HG03442 (cell line): Measurements from ENCODE around the gene NFIC.
"Not testable (repeated sequence)": the region's sequence is repeated elsewhere in the genome, so short reads cannot be mapped to it uniquely, and the experiment has no call there.

Experiments used
- ATAC-seq: cut with Tn5 transposase; IDR thresholded peaks from one replicate; pipeline ENCODE4 v1.9.1; 2021; ENCODE audit warnings: mild to moderate bottlenecking, moderate library complexity; ENCODE audit not compliant: unreplicated experiment

Gene NFIC

DNA sequence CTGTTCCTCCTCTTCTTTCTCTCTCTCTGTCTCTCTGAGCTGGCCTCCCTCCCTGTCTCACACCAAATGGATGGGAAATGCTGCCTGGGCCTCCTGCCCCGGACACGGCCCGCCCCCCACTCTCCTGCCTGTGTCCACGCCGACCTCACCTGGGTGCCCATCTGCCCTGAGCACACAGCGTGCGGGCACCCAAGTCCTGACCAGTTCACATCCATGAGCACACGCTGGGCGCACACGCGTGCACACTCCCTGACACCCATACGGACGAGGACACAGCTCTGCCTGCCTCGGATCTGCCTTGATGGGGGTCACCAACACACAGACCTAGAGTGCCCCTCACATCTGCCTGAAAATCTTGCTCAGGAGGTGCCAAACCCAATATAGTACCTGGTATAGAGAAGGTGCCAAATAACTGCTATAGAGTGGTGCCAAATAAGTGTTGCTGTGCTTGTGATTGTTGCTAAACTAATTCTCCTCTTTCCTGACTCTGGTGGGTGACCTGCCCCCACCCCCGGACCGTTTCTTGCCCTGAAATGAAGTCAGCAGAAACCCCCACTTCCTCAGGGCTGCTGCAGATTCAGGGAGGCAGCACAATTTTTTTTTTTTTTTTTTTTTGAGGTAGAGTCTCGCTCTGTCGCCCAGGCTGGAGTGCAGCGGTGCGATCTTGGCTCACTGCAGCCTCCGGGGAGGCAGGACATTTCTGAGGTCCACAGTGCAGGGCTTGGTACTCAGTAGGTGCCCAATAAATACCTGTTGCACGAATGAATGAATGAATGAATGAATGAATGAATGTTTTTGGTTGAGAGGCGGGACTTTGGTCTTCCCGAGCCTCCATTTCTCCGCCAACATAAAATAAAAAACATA, 4.6 kb downstream of the NFIC start:
- ATAC-seq: no peak

GRCh38 chr19:3372413-3372812, 6.0 kb downstream of the NFIC start:
- no peak for ATAC-seq

GRCh38 chr19:3373971-3374368, 7.6 kb downstream of the NFIC start:
- no peak for ATAC-seq

DNA sequence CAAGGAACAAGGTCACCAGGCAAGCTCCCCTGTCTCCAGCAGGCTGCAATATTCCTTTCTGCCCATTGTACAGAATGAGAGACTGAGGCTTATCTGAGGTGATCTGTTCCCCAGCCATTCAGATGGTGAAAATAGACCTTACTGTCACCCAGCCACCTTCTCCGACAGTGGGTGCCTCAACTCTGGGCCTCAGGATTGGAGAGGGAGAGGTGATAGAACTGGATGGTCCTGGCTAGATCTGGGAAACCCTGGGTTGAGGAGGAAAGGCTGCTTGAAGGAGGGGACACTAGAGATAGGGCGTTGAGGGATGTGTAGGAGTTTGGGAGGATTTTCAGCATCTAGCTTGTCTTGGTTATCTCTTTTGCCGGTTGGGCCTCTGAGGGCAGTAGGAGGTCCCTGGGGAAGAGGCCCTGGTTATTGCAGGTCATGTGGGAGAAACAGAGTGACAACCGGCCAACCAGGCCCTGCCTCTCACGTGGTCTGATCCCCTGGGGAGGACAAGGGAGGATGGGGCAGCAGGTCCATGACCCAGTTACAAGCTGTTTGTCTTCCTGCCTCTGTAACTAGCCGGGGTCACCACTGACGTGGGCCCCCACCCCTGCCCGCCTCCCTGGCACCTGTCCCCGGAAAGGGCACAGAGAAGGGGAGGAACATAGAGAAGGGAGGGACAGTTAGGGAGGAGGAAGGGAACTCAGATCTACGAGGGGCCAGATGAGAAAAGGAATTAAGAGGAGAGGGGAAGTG, 8.2 kb downstream of the NFIC start:
- ATAC-seq: no peak

GRCh38 chr19:3375221-3376090, 9.1 kb downstream of the NFIC start:
- no peak for ATAC-seq

- not testable (repeated sequence) for ATAC-seq
Observed at GRCh38 chr19:3376091-3376455, 9.7 kb downstream of the NFIC start.

GRCh38 chr19:3378352-3379150, 12.2 kb downstream of the NFIC start:
- ATAC-seq: no peak

- ATAC-seq: no peak
Observed at GRCh38 chr19:3380829-3381228, 14.4 kb downstream of the NFIC start.

DNA sequence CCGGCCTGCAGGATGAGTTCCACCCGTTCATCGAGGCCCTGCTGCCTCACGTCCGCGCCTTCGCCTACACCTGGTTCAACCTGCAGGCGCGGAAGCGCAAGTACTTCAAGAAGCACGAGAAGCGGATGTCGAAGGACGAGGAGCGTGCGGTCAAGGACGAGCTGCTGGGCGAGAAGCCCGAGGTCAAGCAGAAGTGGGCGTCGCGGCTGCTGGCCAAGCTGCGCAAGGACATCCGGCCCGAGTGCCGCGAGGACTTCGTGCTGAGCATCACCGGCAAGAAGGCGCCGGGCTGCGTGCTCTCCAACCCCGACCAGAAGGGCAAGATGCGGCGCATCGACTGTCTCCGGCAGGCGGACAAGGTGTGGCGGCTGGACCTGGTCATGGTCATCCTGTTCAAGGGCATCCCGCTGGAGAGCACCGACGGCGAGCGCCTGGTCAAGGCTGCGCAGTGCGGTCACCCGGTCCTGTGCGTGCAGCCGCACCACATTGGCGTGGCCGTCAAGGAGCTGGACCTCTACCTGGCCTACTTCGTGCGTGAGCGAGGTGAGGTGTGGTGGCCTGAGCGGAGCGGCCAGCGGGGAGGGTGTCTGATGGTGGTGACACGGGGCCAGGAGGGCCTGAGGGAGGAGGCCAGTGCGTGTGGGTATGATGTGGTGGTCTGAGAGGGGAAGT, 15.5 kb downstream of the NFIC start:
- no peak for ATAC-seq

GRCh38 chr19:3382460-3383100, 16.2 kb downstream of the NFIC start:
- no peak for ATAC-seq

DNA sequence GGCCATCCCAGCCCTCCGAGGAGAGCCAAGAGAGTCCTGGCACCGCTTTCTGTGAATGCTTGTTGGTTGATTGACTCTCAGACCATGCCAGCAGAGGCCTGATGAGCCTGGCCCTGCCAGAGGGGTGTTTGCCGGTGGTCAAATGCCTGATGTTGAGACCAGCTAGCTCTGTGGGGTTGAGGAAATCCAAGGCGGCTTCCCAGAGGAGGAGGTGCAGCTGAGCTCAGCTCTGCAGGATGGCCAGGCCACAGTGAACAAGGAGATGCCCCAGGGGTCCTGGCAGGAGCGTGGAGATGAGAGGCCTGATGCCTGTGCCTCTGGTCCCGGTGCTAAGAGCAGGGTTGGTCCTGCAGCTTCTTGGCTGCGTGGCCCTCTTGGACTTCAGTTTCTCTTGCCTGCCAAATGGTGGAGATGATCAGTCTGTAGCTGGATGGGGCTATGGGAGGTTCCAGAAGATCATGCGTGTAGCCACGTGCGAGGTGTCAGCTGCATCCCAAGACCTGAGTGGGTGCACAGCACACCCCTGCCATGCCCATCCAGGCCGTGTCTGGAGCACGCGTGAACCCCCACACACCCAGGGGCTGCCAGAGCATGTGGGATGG, 16.8 kb downstream of the NFIC start:
- ATAC-seq: no peak

DNA sequence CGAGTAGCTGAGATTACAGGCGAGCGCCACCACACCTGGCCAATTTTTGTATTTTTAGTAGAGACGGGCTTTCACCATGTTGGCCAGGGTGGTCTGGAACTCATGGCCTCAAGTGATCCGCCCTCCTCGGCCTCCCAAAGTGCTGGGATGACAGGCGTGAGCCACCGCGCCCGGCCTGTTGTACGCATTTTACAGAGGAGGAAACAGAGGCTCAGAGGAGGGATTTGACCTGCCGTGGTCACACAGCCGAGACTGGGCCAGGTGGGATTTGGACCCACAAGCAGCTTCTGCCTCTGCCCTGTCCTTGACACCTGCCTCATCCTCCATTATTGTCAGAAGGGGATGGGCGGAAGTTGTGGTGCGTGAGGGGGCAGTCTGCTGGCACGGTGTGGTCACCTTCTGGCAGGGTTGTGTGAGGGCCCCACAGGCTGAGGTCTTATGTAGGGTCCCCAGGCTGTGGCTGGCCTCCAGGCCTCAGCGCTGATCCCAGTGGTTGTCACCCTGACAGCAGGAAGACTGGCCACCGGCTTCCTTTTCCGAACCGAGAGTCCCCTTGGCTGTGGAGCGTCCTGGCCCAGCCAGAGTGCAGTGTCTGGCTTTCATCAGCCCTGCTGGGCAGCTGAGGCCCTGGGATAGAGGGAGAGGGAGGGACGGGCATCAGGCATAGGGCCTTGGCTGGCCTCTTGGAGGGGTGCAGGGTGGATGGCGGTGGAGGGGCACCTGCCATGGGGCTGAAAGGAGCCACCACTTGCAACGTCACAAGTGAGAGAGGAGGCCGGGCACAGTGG, 20.3 kb downstream of the NFIC start:
- no peak for ATAC-seq

GRCh38 chr19:3387645-3388589, 21.5 kb downstream of the NFIC start:
- ATAC-seq: no peak

DNA sequence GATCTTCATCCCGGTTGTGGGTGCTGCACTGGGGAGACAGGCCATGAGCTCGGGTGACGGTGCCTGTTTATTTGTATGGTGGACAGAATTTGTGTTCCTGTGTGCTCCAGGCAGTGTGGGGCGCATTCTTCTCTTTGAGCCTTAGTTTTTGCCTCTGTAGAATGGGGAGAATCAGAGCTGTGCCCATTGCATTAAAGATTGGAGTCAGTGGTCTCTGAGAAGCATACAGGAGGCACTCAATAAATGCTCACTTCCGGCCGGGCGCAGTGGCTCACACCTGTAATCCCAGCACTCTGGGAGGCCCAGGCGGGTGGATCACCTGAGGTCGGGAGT, 23.0 kb downstream of the NFIC start:
- no peak for ATAC-seq

- no peak for ATAC-seq
Observed at GRCh38 chr19:3389876-3390371, 23.5 kb downstream of the NFIC start.

DNA sequence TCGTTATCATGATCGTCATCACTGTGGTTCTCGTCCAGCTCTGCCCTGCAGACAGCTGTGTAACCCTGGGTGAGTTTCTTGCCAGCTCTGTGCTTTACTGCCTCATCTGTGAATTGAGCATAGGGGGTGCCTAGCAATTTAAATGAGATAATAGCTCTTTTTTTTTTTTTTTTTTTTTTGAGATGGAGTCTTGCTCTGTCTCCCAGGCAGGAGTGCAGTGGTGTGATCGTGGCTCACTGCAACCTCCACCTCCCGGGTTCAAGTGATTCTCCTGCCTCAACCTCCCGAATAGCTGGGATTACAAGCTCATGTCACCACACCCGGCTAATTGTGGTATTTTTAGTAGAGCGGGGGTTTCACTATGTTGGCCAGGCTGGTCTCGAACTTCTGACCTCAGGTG, 25.5 kb downstream of the NFIC start:
- not testable (repeated sequence) for ATAC-seq

GRCh38 chr19:3392480-3392879, 26.1 kb downstream of the NFIC start:
- no peak for ATAC-seq
